Fibroblast of villous mesenchyme (primary cell): Measurements from ENCODE around the gene P3H2. TPM values are rescaled to one million over a fixed set of nuclear protein-coding genes. Genes with fewer than 3 reads are reported as not detected.

Experiments
- DNase-seq: peaks from one replicate; pipeline ENCODE4 v3.0.0-alpha.2; 2010; ENCODE audit warnings: low read depth
- H3K4me3 ChIP-seq: 2 replicates; pipeline ENCODE4 v1.5.1; 2011; ENCODE audit warnings: low read depth, mild to moderate bottlenecking, low read length
- CTCF ChIP-seq: IDR thresholded peaks from 2 replicates; pipeline ENCODE4 v1.5.1; 2012; ENCODE audit warnings: low read depth, mild to moderate bottlenecking, low read length; ENCODE audit not compliant: insufficient read depth
- total RNA-seq: library from RNA; depleted of rRNA; stranded (reverse); fragments of >200 nt; gene quantifications from 2 replicates; pipeline ENCODE4 v1.2.3, GENCODE V29; 2012

The P3H2 gene
- total RNA-seq, 1 donor = 51.8 TPM

GRCh38 chr3:190014940-190015339, 105.8 kb downstream of the P3H2 start:
- no peak for DNase-seq
- TF ChIP-seq CTCF = no peak
- no peak overlapping the region for H3K4me3 ChIP-seq

- no peak for TF ChIP-seq CTCF
- no peak overlapping the region for H3K4me3 ChIP-seq
- DNase-seq = no peak
Measured at GRCh38 chr3:190013943-190014924, 106.5 kb downstream of the P3H2 start.

- H3K4me3 ChIP-seq = no peak overlapping the region
- no peak for TF ChIP-seq CTCF
- no peak for DNase-seq
Measured at GRCh38 chr3:190012784-190013183, 107.9 kb downstream of the P3H2 start.

GRCh38 chr3:190012314-190012782, 108.3 kb downstream of the P3H2 start:
- no peak for TF ChIP-seq CTCF
- DNase-seq = peak; percentile 60
- H3K4me3 ChIP-seq = no peak overlapping the region

GRCh38 chr3:190010486-190010885, 110.2 kb downstream of the P3H2 start:
- H3K4me3 ChIP-seq = no peak overlapping the region

GRCh38 chr3:190009614-190010013, 111.1 kb downstream of the P3H2 start:
- no peak for DNase-seq
- no peak overlapping the region for H3K4me3 ChIP-seq
- no peak for TF ChIP-seq CTCF

More at GRCh38 chr3:190010486-190010885, 110.2 kb downstream of the P3H2 start:
- no peak for DNase-seq
- no peak for TF ChIP-seq CTCF
